ENCODE results near the gene RPS6KA5.

GRCh38 chr14:91060351-91061055, at the start of gene RPS6KA5:
- no peak for TF ChIP-seq CTCF (IDR thresholded peaks at IDR 0.05; ENCODE audit: low read length)
- no peak for TF ChIP-seq EZH2 (IDR thresholded peaks at IDR 0.05; ENCODE audit: borderline replicate concordance, low read length)
